GM12865 (cell line): ENCODE results near the gene SNED1.

Experiments used
- DNase-seq: peaks from one replicate; pipeline ENCODE4 v3.0.0; 2010; ENCODE audit warnings: low read depth
- H3K4me3 ChIP-seq: 2 replicates; pipeline ENCODE4 v1.5.1; 2011; ENCODE audit warnings: mild to moderate bottlenecking, low read depth, low read length, control low read depth
- CTCF ChIP-seq: IDR thresholded peaks from 2 replicates; pipeline ENCODE4 v1.5.1; 2011; ENCODE audit warnings: low read length, control low read depth, low read depth, inconsistent platforms; ENCODE audit not compliant: insufficient read depth; ENCODE audit errors: missing control alignments

SNED1 gene

GRCh38 chr2:240957656-240958365 lies 40.6 kb upstream of the SNED1 start:
- no peak for TF ChIP-seq CTCF
- no peak for DNase-seq
- no peak overlapping the region for H3K4me3 ChIP-seq

GRCh38 chr2:240958366-240959213 lies 39.8 kb upstream of the SNED1 start:
- DNase-seq, result no peak
- TF ChIP-seq CTCF, result no peak
- no peak overlapping the region for H3K4me3 ChIP-seq

GRCh38 chr2:240959214-240959940 lies 39.0 kb upstream of the SNED1 start:
- no peak overlapping the region for H3K4me3 ChIP-seq
- DNase-seq, result no peak
- TF ChIP-seq CTCF, result no peak

- DNase-seq, result no peak
- no peak for TF ChIP-seq CTCF
- H3K4me3 ChIP-seq, result no peak overlapping the region
Observed at GRCh38 chr2:240959941-240960308, 38.5 kb upstream of the SNED1 start.

- no peak overlapping the region for H3K4me3 ChIP-seq
- no peak for DNase-seq
- no peak for TF ChIP-seq CTCF
Observed at GRCh38 chr2:240960309-240960970, 38.0 kb upstream of the SNED1 start.

- DNase-seq, result no peak
- TF ChIP-seq CTCF, result no peak
- no peak overlapping the region for H3K4me3 ChIP-seq
Observed at GRCh38 chr2:240960971-240961876, 37.2 kb upstream of the SNED1 start.
